Muscle of arm (tissue), 12 donors: Measurements from ENCODE around the gene RPN2. TPM values are rescaled to one million over a fixed set of nuclear protein-coding genes. Genes with fewer than 3 reads are reported as not detected.

Experiments
- DNase-seq: peaks from one replicate; pipeline ENCODE4 v3.0.0-alpha.2; 2013
- polyA plus RNA-seq, 12 donors: library from polyadenylated mRNA; unstranded; fragments of 120-200 nt; gene quantifications; one replicate each; pipeline ENCODE4 v1.2.1, GENCODE V29; 2013; ENCODE audit not compliant: insufficient read length in 12 of 12

RPN2 gene
- polyA plus RNA-seq, 12 donors = 144 to 213 (median 167) TPM; not detected in 1

DNA sequence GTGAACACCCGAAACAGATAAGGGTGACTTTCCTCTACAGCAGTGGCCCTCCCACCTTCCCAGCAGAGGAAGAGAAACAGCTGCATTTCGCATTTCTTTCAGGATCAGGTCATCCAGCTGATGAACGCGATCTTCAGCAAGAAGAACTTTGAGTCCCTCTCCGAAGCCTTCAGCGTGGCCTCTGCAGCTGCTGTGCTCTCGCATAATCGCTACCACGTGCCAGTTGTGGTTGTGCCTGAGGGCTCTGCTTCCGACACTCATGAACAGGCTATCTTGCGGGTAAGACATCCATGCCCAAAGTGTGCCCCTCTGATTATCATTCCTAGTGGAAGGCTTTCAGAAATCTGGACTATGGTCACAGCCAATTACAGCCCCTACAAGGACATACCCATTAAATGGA, 28.0 kb downstream of the RPN2 start:
- DNase-seq = no peak

DNA sequence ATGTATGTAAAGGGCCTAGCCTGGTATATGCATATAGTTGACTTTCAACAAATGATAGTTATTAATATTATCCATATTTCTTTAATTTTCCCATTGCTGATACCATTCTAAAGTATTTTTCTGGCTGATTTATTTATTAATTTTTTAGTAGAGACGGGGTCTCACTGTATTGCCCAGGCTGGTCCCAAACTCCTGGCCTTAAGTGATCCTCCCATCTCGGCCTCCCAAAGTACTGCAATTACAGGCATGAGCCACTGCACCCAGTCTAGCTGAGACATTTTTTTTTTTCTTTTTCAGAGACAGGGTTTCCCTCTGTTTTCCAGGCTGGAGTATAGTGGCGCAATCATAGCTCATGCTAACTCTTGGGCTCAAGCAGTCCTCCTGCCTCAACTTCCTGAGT, 30.1 kb downstream of the RPN2 start:
- no peak for DNase-seq

DNA sequence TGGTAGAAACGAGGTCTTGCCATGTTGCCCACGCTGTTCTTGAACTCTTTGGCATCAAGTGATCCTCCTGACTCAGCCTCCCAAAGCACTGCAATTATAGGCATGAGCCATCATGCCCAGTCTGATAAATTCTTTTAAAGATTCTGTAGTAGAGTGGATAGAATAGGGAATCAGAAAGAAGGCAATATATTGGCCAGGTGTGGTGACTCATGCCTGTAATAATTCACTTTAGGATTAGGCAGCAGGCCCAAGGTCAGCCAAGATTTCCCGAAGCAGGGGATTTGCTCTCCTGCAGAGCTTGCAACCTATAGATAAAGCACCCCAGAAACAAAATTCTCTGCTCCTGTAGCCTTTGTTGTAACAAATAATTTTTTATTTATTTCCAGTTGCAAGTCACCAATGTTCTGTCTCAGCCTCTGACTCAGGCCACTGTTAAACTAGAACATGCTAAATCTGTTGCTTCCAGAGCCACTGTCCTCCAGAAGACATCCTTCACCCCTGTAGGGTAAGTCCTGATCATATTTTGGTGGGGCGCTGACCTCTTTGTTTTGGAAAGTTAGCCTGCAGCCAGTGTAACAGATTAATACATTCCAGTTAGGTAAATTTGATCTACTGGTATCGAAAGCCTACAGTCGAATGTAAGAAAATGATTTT, 30.7 kb downstream of the RPN2 start:
- DNase-seq = no peak

DNA sequence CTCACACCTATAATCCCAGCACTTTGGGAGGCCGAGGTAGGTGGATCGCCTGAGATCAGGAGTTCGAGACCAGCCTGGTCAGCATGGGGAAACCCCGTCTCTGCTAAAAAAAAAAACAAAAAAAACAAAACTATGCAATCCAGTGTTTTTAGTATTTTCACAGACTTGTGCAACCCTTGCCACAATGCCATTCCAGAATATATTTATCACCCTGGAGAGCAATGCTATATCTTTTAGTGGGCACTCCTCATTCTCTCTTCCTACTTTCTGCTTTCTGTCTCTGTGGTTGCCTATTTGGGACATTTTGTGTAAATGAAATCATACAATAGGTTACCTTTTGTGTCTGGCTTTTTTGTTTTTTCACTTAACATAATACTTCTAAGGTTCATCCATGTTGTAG, 39.3 kb downstream of the RPN2 start:
- no peak for DNase-seq

DNA sequence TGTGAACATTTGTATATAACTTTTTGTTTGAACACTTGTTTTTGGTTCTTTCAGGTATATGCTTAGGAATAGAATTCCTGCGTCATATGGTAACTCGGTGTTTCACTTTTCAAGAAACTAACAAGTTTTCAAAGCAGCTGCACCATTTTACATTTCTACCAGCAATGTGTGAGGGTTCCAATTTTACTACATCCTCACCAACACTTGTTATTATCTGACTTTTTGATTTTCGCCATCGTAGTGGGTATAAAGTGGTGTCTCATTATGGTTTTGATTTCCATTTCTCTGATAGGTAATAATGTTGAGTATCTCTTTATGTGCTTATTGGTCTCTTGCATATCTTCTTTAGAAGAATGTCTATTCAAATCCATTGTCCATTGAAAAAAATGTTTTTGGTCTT, 39.8 kb downstream of the RPN2 start:
- DNase-seq = no peak

DNA sequence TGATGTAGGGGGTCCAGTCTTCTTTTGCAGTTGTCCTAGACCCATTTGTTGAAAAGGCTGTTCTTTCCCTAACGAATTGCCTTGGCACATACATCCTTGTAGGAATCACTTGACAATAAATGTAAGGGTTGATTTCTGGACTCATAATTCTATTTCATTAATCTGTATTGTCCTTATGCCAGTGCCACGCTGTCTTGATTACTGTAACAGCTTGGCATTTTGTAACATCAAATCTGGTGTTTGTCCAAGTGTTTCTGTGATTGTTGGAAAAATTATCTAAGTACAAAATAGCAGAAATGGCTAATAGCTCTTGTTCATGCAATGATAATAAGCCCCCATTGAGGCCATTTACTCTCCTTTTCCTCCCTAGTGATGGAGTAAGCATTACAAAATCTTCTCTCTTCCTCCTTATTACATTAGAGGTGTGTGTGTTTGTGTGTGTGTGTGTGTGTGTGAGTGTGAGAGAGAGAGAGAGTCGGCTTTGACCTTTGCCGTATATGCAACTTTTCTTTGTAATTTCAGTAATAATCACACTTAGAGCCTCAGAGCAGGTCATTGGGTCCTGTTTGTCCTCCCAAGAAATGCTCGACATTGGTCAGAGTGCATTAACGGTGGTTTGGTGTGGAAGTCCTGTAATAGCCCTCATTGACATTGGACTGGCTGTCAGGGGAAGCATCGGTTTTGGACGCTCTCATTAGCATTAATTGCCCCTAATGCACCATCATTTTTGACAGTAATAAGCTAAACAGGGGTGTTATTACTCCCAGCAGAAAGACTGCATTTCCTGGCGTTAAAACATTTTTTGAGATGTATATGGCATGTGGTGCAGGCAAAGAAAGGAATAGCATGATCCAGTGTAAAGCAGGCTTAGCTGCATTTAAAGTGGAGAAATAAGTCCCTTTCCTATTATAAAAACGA, 40.9 kb downstream of the RPN2 start:
- no peak for DNase-seq

DNA sequence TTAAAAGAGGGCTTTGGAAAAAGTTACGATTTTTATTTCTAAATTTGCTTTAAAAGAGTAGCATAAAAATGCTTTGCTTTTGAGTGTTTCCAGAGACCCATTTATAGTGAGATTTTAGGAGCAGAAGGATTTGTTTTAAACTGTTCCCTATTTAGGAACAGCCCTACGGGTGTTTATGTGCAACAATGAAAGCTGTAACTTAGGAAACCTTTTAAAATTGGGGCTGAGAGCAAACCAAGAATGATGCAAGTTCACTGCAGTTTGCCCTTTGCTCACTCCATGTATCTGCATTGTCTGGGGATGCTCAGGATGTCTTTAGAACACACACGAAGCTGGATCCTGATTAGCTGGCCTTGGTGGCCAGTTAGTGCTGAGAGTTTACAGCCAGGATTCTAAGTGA, 41.6 kb downstream of the RPN2 start:
- DNase-seq = no peak

DNA sequence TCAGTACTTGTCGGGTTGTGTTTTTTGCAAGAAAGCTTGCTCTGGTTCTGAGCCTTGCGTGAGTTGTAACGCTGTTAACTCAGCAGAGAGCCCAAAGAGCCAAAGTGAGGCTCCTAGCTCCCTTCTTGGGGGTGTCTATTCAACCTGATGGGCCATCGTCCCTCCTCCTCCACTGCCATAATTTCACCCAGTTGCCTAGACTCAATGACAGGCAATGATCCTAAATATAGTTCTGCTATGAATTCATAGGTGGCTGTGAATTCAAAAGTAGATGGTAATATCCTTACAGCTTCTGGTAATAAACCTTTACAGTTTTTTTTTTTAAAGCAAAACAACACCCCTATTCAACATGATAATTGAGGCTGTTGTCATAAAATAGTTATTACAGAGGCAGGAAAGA, 43.0 kb downstream of the RPN2 start:
- no peak for DNase-seq

DNA sequence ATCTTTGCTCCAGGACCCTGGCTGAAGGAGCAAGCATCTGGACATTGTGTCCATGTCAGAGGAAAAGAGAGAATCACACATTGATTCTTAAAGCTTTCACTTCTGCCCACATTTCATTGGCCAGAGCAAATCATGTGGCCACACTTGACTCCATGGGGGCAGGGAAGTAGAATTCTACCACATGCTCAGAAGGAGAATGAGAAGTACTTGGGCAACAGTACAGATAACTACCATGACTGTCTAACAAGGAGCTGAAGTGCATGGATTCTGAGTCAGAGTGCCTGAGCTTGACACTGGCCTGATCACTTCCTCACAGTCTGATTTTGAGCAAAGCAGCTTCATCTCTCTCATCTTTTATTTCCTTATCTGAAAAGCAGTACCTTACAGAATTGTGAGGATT, 43.9 kb downstream of the RPN2 start:
- no peak for DNase-seq

DNA sequence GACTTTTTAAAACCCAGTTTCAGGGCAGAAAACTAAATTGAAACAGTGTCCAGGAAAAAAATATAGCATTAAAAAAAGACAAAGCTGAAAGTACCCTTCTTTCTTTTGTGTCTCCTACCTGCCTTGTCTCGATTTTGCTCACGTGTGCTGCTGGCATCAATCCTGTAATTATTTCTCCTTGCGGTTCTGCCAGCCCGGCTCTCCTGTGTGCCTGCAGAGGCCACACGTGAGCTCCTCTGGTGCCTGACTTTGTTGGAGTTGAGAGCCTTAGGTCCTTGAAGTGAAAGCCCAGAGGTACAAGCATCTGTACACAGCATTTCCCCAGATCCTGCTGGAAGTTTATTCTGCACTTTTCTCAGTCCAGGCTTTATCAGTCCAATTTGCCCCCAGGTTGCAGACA, 46.0 kb downstream of the RPN2 start:
- no peak for DNase-seq

DNA sequence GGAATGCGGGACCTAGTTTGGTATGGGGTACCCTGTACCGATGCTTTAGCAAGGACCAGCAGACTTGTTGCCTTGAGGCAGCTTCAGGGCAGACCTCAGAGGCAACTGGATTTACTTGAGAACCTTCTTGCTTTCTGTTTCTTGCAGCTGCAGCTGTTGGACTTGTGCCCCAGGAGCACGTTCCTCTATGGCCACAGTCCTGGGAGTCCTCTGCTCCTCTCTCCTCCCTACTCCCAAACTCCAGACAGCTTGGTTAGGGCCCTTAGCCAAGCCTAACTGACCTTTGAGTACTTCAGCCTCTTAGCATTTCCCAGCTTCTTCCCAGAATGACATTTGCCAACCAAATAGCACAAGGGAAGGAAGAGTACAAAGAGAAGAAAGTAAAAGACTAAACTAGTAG, 47.8 kb downstream of the RPN2 start:
- peak; percentile 65 for DNase-seq

DNA sequence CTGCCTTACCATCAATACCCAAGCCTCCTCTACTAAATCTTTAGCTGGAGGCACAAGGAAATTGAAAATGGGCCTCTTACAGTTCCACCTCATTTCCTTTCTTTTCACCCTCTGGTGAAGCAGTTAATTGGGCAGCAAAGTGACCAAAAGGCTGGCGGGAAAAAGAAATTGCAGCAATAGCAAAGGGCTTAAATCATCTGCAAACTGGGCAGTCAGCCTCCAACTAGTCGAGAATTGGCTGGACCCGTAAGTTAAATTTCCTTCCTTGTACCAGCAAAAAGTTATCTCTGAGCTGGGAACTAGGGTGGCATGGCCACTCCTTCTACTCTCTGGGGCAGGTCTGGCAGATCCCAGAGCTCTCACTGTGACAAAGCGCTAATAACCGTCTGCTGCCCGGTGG, 49.0 kb downstream of the RPN2 start:
- no peak for DNase-seq

DNA sequence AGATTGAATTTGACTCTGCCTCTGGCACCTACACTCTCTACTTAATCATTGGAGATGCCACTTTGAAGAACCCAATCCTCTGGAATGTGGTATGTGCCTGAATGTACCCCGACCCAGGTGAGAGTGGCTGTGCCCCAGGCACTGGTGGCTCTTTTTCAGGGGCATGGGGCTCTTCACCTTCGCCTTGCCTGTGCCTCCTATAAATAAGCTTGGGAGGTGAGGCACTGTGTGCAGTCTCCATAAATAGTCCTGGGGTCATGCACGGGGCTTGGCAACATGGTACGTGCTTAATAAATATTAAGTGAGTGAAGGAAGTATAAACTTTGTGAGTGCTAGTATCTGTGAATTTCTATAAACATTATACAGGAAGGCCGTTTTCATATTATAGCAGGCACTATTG, 49.5 kb downstream of the RPN2 start:
- no peak for DNase-seq

DNA sequence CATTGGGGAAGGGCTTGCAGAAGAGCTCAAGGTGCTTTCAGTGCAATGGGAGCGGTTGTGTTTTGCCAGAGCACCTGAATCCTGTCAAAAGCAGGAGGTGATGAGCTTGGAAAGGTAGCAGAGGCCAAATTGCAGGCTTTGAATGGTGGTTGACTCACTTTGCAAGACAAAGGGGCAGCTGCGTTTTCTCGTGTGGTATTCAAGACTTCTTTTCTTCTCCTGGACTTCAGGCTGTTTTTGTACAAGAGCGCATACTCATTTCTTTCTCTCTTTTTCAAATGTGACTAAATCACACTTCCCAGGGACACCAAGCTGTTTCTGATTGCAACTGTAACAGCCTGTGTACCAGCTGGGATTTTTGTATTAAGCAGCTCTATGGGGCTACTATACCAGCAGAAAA, 50.2 kb downstream of the RPN2 start:
- no peak for DNase-seq

DNA sequence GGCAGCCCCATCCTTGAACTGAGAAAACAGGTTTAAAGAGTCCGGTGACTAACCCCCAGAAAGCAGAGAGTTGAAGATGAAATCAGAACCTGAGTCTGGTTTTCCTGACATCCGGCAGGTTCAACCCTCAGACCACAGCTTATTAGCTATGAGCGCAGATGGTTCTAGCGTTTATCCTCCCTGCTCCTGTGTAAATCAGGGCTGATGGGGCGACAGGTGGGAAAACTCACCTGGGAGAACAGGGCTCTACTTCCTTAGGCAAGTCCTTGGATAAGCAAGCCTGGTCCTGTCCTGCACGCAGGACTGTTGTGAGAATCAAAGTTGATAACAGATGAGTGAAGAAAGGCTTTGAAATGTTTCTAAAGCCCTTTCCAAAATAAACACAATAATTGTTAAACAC, 51.1 kb downstream of the RPN2 start:
- DNase-seq = no peak

DNA sequence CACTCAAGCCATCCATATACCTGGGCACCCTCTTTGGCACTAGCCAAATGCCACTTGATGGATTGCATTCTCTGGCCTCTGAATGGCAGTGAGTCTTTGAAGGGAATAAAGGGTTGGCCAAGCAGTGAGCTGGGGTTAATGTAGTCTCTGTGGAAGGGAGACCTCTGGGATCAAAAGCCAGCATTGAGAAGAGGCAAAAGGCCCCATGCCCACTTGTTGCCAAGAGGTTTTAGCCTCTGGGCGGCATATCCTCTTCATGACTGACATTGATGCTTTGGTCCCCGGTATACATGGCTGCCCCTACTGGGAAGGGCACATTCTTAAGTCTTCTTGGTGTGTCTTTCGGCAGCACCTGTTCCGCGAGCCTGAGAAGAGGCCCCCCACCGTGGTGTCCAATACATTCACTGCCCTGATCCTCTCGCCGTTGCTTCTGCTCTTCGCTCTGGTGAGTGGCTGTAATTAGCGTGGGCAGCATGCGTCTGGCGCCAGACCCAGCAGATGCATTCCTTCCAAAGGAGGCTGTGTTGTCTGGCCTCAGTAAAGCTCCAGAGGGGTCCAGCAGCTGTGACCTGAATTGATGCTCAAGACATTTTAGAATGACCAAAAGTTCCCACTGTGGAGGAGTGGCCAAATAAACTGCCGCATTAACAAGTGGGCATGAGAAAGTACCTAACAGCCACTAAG, 53.0 kb downstream of the RPN2 start:
- no peak for DNase-seq

DNA sequence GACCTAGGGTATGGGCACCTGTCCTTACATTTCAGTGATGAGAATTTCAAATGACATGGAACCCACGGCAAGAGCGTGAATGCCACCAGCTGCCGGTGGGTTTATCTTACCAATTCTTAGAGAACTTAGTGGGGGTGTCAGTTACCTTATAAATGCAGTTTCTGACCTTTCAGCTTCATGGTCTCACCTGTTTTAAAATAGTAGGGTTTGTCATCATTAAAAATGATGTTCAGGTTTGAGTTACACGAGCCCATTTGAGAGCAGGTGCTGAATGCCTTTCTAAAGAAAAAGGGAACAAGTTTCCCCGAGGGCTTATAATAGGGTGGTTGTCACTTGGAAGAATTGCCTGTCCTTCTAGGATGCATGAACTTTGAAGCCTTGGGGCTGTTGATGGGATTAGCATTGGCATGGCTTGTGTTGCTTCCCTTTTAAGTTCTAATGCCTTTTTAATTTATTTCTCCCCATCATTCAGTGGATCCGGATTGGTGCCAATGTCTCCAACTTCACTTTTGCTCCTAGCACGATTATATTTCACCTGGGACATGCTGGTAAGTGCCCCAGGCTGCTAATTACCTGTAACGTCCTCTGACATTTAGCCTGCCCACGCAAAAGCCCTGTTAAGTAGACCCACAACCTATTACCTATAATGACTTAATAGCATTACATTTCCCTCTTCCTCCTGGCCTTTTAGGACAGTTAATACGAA, 54.6 kb downstream of the RPN2 start:
- no peak for DNase-seq

DNA sequence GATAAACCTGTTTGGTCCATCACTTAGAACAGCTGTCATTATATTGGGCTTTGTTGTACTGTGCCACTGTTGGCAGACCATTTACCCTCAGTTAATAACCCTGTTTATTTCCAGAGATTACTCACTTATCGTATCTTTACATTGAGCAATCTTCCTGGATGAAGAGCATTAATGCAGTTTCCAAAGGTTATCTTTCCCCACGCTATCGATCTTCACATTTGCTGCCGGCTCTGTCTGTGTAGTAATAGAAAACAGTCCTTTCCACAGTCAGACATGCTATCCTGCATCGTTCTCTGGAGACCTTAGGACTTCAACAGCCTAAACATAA, 55.1 kb downstream of the RPN2 start:
- no peak for DNase-seq

DNA sequence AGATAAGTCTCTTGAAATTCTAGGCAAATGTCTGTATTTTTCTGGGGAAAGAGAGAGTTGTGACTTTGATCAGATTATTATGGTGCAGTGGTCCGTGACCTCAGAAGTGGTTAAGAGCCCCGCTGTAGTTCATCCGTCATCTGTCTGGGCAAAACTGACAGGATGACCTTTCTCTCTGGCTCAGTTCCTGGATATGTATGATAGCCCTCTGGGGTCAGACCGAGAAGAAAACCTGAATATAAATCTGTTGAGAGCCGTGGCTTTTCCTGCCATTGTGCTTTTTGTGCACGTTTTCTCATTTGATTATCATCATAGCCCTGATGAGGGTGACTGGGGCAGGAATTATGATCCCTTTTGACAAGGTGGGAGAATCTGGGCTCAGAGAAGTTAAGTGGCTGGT, 55.9 kb downstream of the RPN2 start:
- DNase-seq = no peak

DNA sequence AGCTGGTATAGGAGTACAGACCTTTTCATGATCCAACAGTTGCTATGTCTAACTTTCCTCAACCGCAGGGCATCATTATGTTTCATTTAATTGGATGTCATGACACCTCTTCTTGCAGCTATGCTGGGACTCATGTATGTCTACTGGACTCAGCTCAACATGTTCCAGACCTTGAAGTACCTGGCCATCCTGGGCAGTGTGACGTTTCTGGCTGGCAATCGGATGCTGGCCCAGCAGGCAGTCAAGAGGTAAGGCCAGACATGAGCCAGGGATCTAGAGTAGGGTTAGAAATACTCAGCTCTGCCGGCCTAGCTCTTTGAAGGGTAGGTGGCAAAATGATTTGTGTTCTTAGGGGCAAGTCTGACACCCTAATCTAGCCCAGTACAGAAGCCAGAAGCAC, 57.3 kb downstream of the RPN2 start:
- DNase-seq = no peak

DNA sequence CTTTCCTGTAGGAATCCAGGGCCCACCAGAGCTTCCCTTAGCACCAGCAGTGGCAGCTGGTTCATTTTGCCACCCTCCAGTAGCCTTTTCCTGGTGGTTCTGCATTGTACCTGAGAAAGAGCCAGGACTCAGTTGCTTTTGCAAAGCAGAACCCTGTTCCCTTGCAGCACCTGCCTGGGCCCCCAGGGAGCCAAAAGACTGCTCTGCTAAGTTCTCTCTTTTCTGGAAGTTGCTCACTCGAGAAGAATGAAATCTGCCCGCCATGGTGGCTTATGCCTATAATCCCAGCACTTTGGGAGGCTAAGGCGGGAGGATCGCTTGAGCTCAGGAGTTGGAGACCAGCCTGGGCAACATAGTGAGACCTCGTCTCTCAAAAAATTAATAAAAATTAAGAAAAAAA, 58.5 kb downstream of the RPN2 start:
- no peak for DNase-seq

DNA sequence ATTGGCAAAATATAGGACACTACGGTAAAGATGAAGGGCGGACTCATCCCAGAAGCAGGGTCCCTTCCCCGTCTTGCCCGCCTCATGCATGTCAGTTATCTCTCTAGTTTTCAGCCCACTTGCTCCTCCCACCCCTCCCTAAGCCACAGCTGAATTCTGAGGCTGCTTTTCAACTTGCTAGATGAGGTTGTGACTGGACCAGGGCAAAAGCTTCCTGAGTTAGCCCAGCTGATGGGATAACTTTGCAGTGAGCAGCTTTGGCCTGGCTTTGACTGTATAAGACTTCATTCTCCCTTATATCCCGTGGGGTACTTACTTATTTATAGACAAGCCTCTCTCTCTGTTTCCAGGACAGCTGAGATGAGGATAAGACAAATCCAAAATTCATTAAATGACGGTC, 59.3 kb downstream of the RPN2 start:
- DNase-seq = no peak
